A673 (cell line): Measurements from ENCODE around the gene TOM1L2. TPM values are rescaled to one million over a fixed set of nuclear protein-coding genes. Genes with fewer than 3 reads are reported as not detected.

Experiments
- BruUV-seq: library from RNA; stranded (reverse); fragments of 400-500 nt; replicated peaks from 2 replicates; lab custom pipeline; 2021; lab: Mats Ljungman, UMichigan
- CTCF ChIA-PET: fragments of 300-600 bp; sonication (Branson Sonifier 250); formaldehyde crosslinking; loops from one replicate; lab custom pipeline; 2022; ENCODE audit warnings: antibody characterized with exemption; lab: Charles Lee
- POLR2A ChIA-PET: fragments of 300-600 bp; sonication (Branson Sonifier 250); formaldehyde crosslinking; loops from one replicate; lab custom pipeline; 2022; ENCODE audit warnings: antibody characterized with exemption; ENCODE audit not compliant: low non-redundant PET; lab: Charles Lee
- DNase-seq: peaks from one replicate; pipeline ENCODE4 v3.0.0-alpha.2; 2015; ENCODE audit warnings: low spot score
- H3K27ac ChIP-seq: fragments of 200-600 bp; sonication (generic); 2 replicates; pipeline ENCODE4 v1.5.1; 2016; ENCODE audit warnings: mixed run types, low read depth, mild to moderate bottlenecking, mixed read lengths, antibody characterized with exemption, low read length; ENCODE audit not compliant: poor library complexity, severe bottlenecking
- H3K27me3 ChIP-seq: fragments of 200-600 bp; sonication (generic); replicated peaks from 2 replicates; pipeline ENCODE4 v1.6.1; 2017; ENCODE audit warnings: mixed run types, low read depth, mild to moderate bottlenecking, mixed read lengths, antibody characterized with exemption, low read length; ENCODE audit not compliant: insufficient read depth, poor library complexity
- H3K36me3 ChIP-seq: fragments of 200-600 bp; sonication (generic); 2 replicates; pipeline ENCODE4 v1.6.1; 2016; ENCODE audit warnings: mixed run types, mild to moderate bottlenecking, mixed read lengths, antibody characterized with exemption, low read length; ENCODE audit not compliant: insufficient read depth, poor library complexity, severe bottlenecking
- H3K4me1 ChIP-seq: fragments of 200-600 bp; sonication (generic); 2 replicates; pipeline ENCODE4 v1.6.1; 2017; ENCODE audit warnings: mixed run types, mild to moderate bottlenecking, mixed read lengths, antibody characterized with exemption, low read length; ENCODE audit not compliant: insufficient read depth, poor library complexity, severe bottlenecking
- H3K4me3 ChIP-seq: fragments of 200-600 bp; sonication (generic); 2 replicates; pipeline ENCODE4 v1.5.1; 2016; ENCODE audit warnings: low read depth, mixed run types, mild to moderate bottlenecking, mixed read lengths, low read length; ENCODE audit not compliant: poor library complexity, severe bottlenecking
- H3K9me3 ChIP-seq: fragments of 200-600 bp; sonication (generic); 2 replicates; pipeline ENCODE4 v1.6.1; 2016; ENCODE audit warnings: mixed run types, low read depth, mild to moderate bottlenecking, mixed read lengths, antibody characterized with exemption, low read length; ENCODE audit not compliant: poor library complexity, severe bottlenecking
- EZH2 ChIP-seq: fragments of 200-600 bp; sonication (generic); IDR thresholded peaks from 2 replicates; pipeline ENCODE4 v1.6.1; 2017; ENCODE audit warnings: borderline replicate concordance, low read depth, mild to moderate bottlenecking, mixed read lengths, antibody characterized with exemption, low read length; ENCODE audit not compliant: poor library complexity, severe bottlenecking
- intact Hi-C: fragments of 100-400 bp; cut with micrococcal nuclease; formaldehyde crosslinking; loops from one replicate; pipeline ENCODE4 v1.10.0; 2022; ENCODE audit not compliant: unreplicated experiment
- microRNA-seq: library from miRNA; unstranded; fragments of <30 nt; microRNA quantifications from one replicate; pipeline ENCODE4 v1.2.0, GENCODE V29; 2021
- total RNA-seq: library from RNA; stranded (reverse); gene quantifications from 2 replicates; pipeline ENCODE4 v1.2.3, GENCODE V29; 2021
- TF ChIP-seq, protein P1 (sequence below): fragments of 300-800, 200-600 bp; sonication (generic); conservative IDR thresholded peaks from 2 replicates; pipeline ENCODE4 v1.5.1; 2017; ENCODE audit warnings: low read depth, mild to moderate bottlenecking, antibody characterized with exemption, low read length, moderate library complexity, mixed read lengths

TOM1L2 gene
- total RNA-seq, 1 experiment from 2014 or later = 10.0 TPM

DNA sequence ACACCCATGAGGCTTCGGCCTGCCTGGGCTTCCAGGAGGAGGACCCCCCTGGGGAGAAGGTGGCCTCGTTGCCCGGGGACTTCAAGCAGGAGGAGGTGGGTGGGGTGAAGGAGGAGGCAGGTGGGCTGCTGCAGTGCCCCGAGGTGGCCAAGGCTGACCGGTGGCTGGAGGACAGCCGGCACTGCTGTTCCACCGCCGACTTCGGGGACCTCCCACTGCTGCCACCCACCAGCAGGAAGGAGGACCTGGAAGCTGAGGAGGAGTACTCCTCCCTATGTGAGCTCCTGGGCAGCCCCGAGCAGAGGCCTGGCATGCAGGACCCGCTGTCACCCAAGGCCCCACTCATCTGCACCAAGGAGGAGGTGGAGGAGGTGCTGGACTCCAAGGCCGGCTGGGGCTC lies 176.9 kb downstream of the TOM1L2 start:
- peaks cover 33% of the 10 kb centered on the region for H3K4me1 ChIP-seq
- no peak for DNase-seq
- BruUV-seq = no TSS peak

DNA sequence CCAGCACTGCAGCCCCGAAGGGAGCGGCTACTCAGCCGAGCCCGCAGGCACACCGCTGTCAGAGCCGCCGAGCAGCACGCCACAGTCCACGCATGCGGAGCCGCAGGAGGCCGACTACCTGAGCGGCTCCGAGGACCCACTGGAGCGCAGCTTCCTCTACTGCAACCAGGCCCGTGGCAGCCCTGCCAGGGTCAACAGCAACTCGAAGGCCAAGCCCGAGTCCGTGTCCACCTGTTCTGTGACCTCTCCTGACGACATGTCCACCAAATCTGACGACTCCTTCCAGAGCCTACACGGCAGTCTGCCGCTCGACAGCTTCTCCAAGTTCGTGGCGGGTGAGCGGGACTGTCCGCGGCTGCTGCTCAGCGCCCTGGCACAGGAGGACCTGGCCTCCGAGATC lies 177.8 kb downstream of the TOM1L2 start:
- Histone ChIP-seq H3K27me3 (no peaks in the 10 kb centered on the region), H3K4me1 (peaks cover 42% of the 10 kb centered on the region), H3K4me3 (no peak overlapping the region), H3K9me3 (no peaks in the 10 kb centered on the region), H3K36me3 (peaks cover 46% of the 10 kb centered on the region), H3K27ac (no peak overlapping the region)
- no peak for DNase-seq
- no TSS peak for BruUV-seq
- POLR2A ChIA-PET = no interaction called here
- intact Hi-C loops = loop anchor here (5.0 kb wide), 2 partner anchors 97 to 112 kb away; partner anchors contain the start of gene RAI1
- CTCF ChIA-PET = no interaction called here
- TF ChIP-seq EZH2 = no peak
- TF ChIP-seq, protein P1, sequence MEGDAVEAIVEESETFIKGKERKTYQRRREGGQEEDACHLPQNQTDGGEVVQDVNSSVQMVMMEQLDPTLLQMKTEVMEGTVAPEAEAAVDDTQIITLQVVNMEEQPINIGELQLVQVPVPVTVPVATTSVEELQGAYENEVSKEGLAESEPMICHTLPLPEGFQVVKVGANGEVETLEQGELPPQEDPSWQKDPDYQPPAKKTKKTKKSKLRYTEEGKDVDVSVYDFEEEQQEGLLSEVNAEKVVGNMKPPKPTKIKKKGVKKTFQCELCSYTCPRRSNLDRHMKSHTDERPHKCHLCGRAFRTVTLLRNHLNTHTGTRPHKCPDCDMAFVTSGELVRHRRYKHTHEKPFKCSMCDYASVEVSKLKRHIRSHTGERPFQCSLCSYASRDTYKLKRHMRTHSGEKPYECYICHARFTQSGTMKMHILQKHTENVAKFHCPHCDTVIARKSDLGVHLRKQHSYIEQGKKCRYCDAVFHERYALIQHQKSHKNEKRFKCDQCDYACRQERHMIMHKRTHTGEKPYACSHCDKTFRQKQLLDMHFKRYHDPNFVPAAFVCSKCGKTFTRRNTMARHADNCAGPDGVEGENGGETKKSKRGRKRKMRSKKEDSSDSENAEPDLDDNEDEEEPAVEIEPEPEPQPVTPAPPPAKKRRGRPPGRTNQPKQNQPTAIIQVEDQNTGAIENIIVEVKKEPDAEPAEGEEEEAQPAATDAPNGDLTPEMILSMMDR = no peak

More for the DNA sequence above, 176.9 kb downstream of the TOM1L2 start:
- Histone ChIP-seq H3K9me3 (no peaks in the 10 kb centered on the region), H3K27ac (no peak overlapping the region), H3K36me3 (peaks cover 46% of the 10 kb centered on the region), H3K27me3 (no peaks in the 10 kb centered on the region), H3K4me3 (no peak overlapping the region)
- POLR2A ChIA-PET = no interaction called here
- intact Hi-C loops = no loop called here
- no peak for TF ChIP-seq EZH2
- TF ChIP-seq, protein P1 = no peak
- CTCF ChIA-PET = no interaction called here

Small RNA genes within 50 kb of the gene (microRNA-seq; reads per million reads assigned to microRNA genes)
- gene MIR33B = 1,953 reads per million, percentile 87 among the genes with 10 or more reads in this experiment
- 8.4 reads per million, percentile 25 among the genes with 10 or more reads in this experiment for gene MIR6777

Other genes with a start within 250 kb of the TOM1L2 start
- gene SREBF1, start 135.4 kb downstream of the TOM1L2 start, total RNA-seq = 240 and 328 TPM in 2 replicates
- gene DRC3, start 462 bp upstream of the TOM1L2 start, total RNA-seq = 1.0 and 2.0 TPM in 2 replicates
- 30.5 and 33.7 TPM in 2 replicates for gene ATPAF2, start 66.8 kb upstream of the TOM1L2 start, total RNA-seq
- 14.0 and 16.5 TPM in 2 replicates for gene GID4, start 67.0 kb upstream of the TOM1L2 start, total RNA-seq
- 42.7 and 48.4 TPM in 2 replicates for gene DRG2, start 115.5 kb upstream of the TOM1L2 start, total RNA-seq
- gene MYO15A, start 136.4 kb upstream of the TOM1L2 start, total RNA-seq = 0.28 and 0.44 TPM in 2 replicates
- 119 and 124 TPM in 2 replicates for gene ALKBH5, start 211.4 kb upstream of the TOM1L2 start, total RNA-seq